GM18867 (cell line): ENCODE measurements around the gene IFI44.

Source experiments
- ATAC-seq: cut with Tn5 transposase; IDR thresholded peaks from one replicate; pipeline ENCODE4 v1.9.1; 2021; ENCODE audit warnings: mild to moderate bottlenecking, moderate library complexity; ENCODE audit not compliant: unreplicated experiment

IFI44 gene

DNA sequence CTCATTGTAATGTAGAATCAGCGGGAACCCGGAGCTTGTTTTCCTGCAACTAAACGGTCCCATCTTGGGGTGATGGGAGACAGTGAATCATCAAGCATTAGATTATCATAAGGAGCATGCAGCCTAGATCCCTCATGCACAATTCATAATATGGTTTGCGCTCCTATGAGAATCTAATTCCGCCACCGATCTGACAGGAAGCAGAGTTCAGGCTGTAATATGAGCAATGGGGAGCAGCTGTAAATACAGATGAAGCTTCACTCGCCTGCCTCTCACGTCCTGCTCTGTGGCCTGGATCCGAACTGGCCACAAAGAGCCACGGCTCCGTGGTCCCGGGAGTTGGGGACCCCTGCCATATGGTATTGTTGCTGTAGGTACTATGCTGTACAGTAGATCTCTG is 1.6 kb downstream of the IFI44 start:
- no peak for ATAC-seq

- no peak for ATAC-seq
These were observed 2.5 kb downstream of the IFI44 start for GRCh38 chr1:78652019-78652560.

GRCh38 chr1:78658901-78659300 is 9.3 kb downstream of the IFI44 start:
- no peak for ATAC-seq

GRCh38 chr1:78663923-78664322 is 14.3 kb downstream of the IFI44 start:
- ATAC-seq: no peak

- ATAC-seq: no peak
These were observed 15.1 kb downstream of the IFI44 start for GRCh38 chr1:78664763-78665162.

DNA sequence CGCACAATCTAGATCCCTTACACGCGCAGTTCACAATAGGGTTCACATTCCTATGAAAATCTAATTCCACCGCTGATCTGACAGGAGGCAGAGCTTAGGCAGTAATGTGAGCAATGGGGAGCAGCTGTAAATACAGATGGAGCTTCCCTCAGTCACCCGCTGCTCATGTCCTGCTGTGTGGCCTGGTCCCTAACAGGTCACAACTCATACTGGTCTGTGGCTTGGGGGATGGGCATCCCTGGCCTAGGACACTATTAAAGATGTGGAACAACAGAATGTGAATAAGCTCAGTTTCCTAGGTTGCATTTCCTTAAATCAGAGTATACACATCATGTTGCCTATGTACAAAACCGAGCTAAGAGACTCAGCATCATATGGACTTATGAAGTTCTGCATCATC is 16.2 kb downstream of the IFI44 start:
- ATAC-seq: no peak

DNA sequence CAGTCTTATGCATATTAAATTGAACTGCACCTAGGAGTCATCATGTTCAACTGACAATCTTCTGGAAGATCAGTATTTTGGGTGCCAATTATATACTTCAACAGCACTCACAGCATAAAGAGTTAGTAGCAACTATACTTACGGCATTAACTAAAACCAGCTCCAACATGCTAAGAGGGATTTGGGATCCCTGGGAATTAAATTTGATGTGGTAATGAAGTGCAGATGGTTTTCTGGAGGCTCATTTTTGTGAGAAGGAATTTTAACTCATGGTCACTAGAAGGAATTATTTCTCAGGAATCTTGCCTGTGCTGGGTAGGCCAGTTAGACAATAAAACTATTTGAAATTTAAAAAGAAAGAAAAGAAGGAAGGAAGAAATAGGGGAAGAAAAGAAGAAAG is 18.3 kb downstream of the IFI44 start:
- no peak for ATAC-seq

DNA sequence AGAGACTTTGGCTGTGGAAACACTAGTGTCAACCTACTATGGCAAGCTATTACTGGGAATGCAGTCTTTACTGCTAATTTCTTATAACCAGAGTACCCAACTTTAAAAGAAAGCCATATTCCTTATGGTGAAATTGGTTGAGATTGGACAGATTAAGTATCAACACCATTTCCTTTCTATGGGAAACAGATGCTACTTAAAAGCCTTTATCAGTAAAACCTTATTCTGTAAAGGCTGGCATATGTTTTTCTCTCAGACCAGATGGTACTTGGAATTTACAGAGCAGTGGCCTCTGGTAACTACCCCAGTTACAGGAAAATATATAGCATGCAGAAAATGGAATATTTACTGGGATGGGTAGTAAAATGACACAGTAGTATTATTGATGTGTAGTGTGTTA is 18.8 kb downstream of the IFI44 start:
- ATAC-seq: no peak

GRCh38 chr1:78672428-78672827 is 22.8 kb downstream of the IFI44 start:
- ATAC-seq: no peak

DNA sequence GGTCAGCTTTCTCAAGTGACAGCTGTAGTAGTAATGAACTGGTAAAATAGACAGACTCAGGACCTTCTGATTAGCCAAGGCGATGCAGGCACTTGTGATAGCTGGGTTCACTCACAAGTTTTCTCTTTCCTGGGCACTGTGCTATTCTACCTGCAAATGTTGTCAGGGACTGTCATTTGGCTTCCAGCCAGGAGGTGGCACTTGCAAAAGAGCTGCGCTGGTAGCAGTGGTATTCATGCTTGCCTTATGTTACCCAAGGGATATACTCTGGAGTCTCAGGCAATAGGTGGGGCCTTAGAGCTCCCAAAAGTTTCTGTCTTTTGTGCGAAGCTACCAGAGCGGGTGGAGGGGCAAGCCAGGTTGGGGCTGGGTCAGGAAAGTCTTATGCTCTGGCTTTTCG is 23.5 kb downstream of the IFI44 start:
- no peak for ATAC-seq

- peak; percentile 37 for ATAC-seq
These were observed 26.8 kb downstream of the IFI44 start for GRCh38 chr1:78676347-78676982.

DNA sequence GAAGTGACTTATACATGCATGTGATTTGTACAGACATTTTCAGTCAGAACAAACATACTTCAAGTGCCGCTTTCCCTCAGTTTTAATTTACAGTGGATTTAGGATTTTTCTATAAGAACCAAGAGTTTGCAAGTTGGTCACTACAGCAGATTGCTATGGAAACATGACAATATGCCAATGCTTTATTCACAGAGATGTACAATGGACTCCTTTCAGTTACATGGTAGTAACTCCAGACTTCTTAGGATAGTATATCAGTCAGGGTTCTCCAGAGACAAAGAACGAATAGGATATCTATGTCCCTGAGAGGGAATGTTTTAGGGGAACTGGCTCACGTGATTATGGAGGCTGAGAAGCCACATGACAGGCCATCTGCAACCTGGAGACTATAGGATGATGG is 27.4 kb downstream of the IFI44 start:
- ATAC-seq: no peak

GRCh38 chr1:78677788-78678187 is 28.2 kb downstream of the IFI44 start:
- ATAC-seq: no peak

DNA sequence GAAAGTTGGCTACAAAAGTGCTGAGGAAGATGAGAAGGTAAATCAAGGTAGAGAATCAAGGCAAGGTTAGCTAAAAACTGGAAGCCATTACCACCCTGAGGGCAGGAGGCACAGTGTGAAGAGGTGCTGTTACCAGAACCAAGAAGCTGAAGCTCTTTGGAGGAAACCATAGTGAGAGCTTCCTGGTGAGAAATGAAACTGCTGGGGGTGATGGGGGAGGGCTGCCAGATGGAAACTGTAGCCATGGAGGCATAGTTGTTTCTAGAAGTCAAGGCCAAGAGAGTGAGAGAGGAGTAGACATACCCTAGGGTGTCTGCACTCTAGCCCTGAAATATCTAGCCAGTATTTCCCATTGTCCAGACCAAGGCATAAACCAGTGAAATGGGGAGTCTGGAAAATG is 28.7 kb downstream of the IFI44 start:
- ATAC-seq: peak; percentile 89

DNA sequence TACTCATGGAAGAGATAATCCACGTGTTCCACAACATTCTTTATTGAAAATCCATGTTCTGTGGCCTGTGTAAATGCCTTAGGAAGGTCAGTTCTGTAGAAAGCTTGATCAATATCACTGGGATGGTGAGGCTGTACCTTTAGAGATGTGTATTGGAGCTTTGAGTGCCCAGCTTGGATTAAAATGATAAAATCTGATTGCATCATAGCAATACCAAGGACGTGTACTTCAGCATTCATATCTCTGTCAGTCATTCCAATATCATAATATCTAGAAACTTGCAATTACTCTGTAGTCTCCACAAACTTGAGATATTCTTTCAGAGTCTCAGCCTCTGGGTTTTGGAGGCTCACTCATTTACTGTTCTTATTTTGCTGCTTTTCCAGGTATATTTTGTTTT is 31.6 kb downstream of the IFI44 start:
- ATAC-seq: no peak

DNA sequence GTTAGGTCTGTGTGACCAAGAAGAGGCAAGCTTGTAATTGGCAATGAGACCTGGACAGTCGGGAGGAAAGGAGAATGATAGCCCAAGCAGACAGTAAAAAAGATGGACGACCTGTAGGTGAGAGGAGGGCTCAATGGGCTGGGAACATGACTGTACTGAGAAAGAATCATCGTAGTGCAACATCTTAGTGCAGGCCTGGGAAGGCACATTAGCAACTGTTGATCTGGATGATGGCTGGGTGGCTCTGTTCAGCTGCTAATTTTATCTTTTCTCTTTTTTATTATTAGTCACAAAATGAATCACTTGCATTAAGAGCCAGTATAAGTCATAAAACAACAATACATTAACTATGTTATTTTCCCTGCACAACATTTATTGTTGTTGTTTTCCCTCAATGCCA is 32.9 kb downstream of the IFI44 start:
- no peak for ATAC-seq

DNA sequence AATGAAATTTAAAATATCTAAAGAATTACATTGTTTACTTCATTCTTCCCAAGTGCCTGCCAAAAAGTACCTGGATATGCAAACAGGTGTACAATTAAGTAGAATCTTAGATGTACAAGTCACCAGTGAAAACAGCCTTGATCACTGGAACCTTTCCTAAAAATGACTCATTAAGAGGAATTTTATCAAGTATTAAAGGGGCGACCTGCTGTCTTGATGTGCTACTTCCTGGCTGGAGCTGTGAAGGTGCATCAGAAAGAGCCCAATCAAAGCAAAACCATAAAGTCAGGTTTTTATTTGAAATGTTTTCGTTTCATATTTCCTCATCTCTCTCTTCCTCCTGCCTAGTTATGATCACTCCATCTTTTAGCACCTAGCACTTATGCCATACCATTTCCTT is 33.4 kb downstream of the IFI44 start:
- ATAC-seq: no peak

DNA sequence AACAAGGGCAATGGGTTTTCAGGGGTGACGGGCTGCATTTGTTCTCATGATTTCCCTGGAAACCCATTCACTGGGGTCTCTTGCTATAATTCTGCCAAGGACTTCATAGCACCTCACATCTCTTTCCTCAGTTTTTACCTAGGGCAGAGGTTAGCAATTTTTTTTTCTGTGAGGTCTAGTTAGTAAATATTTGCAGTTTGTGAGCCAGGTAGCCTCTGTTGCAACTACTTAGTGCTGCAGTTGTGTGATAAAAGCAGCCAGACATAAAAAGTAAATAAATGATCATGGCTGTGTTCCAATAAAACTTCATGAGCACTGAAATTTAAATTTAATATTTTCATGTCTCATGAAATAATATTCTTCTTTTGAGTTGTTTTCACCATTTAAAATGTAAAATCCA is 37.7 kb downstream of the IFI44 start:
- no peak for ATAC-seq

GRCh38 chr1:78687914-78688313 is 38.3 kb downstream of the IFI44 start:
- ATAC-seq: no peak

DNA sequence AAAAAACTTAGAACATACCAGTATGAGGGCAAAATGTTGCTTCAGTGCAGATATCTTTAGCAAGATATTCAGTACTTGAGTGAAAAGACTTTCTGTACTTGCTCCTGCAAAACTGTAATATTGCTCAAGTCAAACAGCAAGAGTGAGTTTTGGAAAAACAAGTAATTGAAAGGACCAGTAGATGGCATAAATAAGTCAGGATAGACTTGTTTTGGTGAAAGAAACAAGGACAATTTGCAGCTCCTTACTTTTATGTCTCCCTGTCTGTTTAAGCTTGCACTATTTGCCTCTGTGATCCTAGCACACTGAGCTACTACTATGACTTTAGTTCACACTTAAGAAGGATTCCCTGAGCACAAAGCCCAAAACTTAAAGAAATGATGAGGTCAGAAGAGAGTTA is 39.1 kb downstream of the IFI44 start:
- no peak for ATAC-seq

GRCh38 chr1:78690516-78690915 is 40.9 kb downstream of the IFI44 start:
- no peak for ATAC-seq

DNA sequence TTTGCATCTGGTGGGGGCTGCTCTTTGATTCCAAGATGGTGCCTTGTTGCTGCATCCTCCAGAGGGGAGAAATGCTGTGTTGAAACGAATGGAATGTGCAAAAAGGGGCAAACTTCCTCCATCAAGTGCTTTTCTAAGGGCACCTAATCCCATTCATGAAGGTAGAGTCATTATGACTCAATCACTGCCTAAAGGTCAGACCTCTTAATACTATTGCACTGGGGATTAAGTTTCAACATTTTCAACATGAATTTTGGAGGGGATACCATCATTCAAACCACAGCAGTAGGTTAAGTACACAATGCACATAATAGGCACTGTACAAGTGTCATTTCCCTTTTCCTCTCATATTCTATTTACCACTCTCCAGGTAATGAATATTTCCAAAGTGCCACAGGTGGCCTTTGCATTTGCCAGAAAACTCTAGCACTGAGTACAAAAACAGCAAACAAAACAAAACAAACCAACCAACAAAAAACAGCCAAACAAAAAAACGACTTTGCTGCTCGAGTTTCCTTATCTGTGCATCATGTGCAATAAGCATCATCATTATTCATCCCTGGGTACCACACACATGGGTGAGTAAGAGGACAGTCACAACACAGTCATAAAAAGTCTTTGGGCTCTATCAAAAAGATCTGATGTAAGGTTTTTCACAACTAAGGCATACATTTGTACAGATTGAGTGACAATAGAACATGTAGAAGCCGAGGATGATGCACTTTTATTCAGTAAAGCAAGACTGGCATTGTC is 42.5 kb downstream of the IFI44 start:
- no peak for ATAC-seq

DNA sequence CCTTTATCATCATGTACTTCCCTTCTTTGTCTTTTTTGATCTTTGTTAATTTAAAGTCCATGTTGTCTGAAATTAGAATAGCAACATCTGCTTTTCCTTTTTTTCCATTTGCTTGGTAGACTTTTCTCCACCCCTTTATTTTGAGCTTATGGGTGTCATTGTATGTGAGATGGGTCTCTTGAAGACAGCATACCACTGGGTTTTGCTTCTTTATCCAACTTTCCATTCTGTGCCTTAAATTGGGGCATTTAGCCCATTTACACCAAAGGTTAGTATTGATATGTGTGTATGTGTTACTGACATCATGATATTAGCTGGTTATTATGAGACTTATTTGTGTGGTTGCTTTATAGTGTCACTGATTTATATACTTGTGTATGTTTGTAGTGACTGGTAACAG is 50.2 kb downstream of the IFI44 start:
- ATAC-seq: no peak
